Gastroesophageal sphincter (tissue), 3 donors: ENCODE data around the gene TRMT10C.
"Not testable (repeated sequence)": the region's sequence is repeated elsewhere in the genome, so short reads cannot be mapped to it uniquely, and the experiment has no call there.

Experiments used
- CTCF ChIP-seq, 4 experiments: fragments of 200-600 bp in 2 of 4; fragments of 450-650 bp in 2 of 4; sonication (generic) in 1 of 4; IDR thresholded peaks; one replicate each; pipeline ENCODE4 v1.5.1; 2017 to 2019; ENCODE audit warnings: antibody characterized with exemption in 4 of 4, mild to moderate bottlenecking in 2 of 4, moderate library complexity in 2 of 4
- POLR2A ChIP-seq, 2 donors: fragments of 450-650 bp; IDR thresholded peaks; one replicate each; pipeline ENCODE4 v1.6.1; 2017; ENCODE audit warnings: antibody characterized with exemption in 2 of 2, mild to moderate bottlenecking in 2 of 2, moderate library complexity in 1 of 2

GRCh38 chr3:101551359-101552081, 10.1 kb upstream of the TRMT10C start:
- TF ChIP-seq CTCF, POLR2A (IDR thresholded peaks at IDR 0.05): not testable (repeated sequence)
